Activated CD8-positive, alpha-beta memory T cell treated with anti-CD3 and anti-CD28 coated beads for 1 hour (primary cell): Measurements from ENCODE around the gene SLC22A5.
A peak's percentile ranks its signal among the peaks of the same experiment; 100 is the strongest.

Source experiments
- DNase-seq, 2 donors: peaks; one replicate each; pipeline ENCODE4 v3.0.0-alpha.2; 2020; ENCODE audit warnings: low read depth in 1 of 2; ENCODE audit errors: extremely low read depth in 1 of 2

Gene SLC22A5

GRCh38 chr5:132369474-132370180 lies at the start of gene SLC22A5:
Gene SLC22A5, plus strand, starts transcription at chr5:132369710. Its CDS starts 263 bp downstream, at chr5:132369973.
- DNase-seq: peak in 1 of 2 donors; percentile 62

GRCh38 chr5:132319975-132320374 lies 49.5 kb upstream of the SLC22A5 start:
- no peak for DNase-seq

GRCh38 chr5:132321109-132321721 lies 48.3 kb upstream of the SLC22A5 start:
- DNase-seq: no peak

- DNase-seq: no peak
Observed at GRCh38 chr5:132322266-132322665, 47.2 kb upstream of the SLC22A5 start.

GRCh38 chr5:132323202-132323601 lies 46.3 kb upstream of the SLC22A5 start:
- no peak for DNase-seq

- DNase-seq: no peak
Observed at GRCh38 chr5:132325691-132326090, 43.8 kb upstream of the SLC22A5 start.

- DNase-seq: no peak
Observed at GRCh38 chr5:132327252-132327955, 42.1 kb upstream of the SLC22A5 start.

GRCh38 chr5:132334812-132335211 lies 34.7 kb upstream of the SLC22A5 start:
- DNase-seq: no peak

GRCh38 chr5:132335402-132335801 lies 34.1 kb upstream of the SLC22A5 start:
- DNase-seq: no peak

- no peak for DNase-seq
Observed at GRCh38 chr5:132339502-132339901, 30.0 kb upstream of the SLC22A5 start.

- DNase-seq: no peak
Observed at GRCh38 chr5:132342291-132343180, 27.0 kb upstream of the SLC22A5 start.

- DNase-seq: no peak
Observed at GRCh38 chr5:132344775-132345514, 24.6 kb upstream of the SLC22A5 start.

- no peak for DNase-seq
Observed at GRCh38 chr5:132353486-132353995, 16.0 kb upstream of the SLC22A5 start.

GRCh38 chr5:132354381-132355139 lies 14.9 kb upstream of the SLC22A5 start:
- DNase-seq: no peak

- no peak for DNase-seq
Observed at GRCh38 chr5:132355140-132355765, 14.3 kb upstream of the SLC22A5 start.

- DNase-seq: no peak
Observed at GRCh38 chr5:132358775-132359174, 10.7 kb upstream of the SLC22A5 start.

- DNase-seq: no peak
Observed at GRCh38 chr5:132362086-132362485, 7.4 kb upstream of the SLC22A5 start.

GRCh38 chr5:132363431-132364112 lies 5.9 kb upstream of the SLC22A5 start:
- DNase-seq: no peak
